ENCODE results near the gene OR4C45.
"Not testable (repeated sequence)": the region's sequence is repeated elsewhere in the genome, so short reads cannot be mapped to it uniquely, and the experiment has no call there.

Gene OR4C45

DNA sequence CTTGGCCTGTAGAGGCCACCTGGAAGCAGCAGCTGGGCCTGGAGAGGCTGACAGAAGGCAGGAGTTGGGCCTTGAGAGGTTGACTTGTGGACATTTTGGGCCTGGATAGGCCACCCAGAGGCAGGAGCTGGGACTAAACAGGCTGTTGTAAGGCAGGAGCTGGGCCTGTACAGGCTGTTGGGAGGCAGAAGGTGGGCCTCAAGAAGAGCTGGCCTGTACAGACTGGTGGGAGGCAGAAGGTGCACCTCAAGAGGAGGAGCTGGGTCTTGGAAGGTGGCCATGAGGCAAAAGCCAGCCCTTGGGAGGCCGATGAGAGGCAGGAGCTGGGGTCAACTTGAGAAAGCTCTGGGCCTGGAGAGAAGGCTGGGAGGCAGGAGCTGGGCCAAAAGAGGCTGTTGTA is 45.3 kb downstream of the OR4C45 start:
- TF ChIP-seq, protein P1, sequence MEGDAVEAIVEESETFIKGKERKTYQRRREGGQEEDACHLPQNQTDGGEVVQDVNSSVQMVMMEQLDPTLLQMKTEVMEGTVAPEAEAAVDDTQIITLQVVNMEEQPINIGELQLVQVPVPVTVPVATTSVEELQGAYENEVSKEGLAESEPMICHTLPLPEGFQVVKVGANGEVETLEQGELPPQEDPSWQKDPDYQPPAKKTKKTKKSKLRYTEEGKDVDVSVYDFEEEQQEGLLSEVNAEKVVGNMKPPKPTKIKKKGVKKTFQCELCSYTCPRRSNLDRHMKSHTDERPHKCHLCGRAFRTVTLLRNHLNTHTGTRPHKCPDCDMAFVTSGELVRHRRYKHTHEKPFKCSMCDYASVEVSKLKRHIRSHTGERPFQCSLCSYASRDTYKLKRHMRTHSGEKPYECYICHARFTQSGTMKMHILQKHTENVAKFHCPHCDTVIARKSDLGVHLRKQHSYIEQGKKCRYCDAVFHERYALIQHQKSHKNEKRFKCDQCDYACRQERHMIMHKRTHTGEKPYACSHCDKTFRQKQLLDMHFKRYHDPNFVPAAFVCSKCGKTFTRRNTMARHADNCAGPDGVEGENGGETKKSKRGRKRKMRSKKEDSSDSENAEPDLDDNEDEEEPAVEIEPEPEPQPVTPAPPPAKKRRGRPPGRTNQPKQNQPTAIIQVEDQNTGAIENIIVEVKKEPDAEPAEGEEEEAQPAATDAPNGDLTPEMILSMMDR (conservative IDR thresholded peaks at IDR 0.05; ENCODE audit: low read length) = no peak
- H3K4me3 ChIP-seq (ENCODE audit: low read length) = no peak overlapping the region
- DNase-seq (ENCODE audit: low read depth) = no peak

DNA sequence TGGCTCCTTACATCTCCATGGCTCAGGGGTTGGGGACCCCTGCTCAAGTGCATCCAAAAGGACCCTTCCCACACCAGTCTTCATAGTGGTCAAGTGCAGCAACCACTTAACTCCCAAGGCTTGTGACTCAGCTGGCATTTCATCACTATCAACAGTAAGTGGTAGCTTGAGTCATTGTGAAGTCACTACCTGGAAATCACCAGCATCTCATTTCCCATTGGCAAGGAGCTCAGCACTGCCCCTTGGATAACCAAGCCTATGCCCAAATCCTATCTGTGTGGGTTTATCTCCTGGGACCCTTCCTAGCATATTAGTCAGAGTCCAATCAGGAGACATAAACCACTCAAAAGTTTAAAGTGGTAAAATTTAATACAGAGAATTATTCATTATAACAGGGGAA is 46.3 kb downstream of the OR4C45 start:
- peak; percentile 0 for DNase-seq (ENCODE audit: low read depth)
- not testable (repeated sequence) for H3K4me3 ChIP-seq (ENCODE audit: low read length)

DNA sequence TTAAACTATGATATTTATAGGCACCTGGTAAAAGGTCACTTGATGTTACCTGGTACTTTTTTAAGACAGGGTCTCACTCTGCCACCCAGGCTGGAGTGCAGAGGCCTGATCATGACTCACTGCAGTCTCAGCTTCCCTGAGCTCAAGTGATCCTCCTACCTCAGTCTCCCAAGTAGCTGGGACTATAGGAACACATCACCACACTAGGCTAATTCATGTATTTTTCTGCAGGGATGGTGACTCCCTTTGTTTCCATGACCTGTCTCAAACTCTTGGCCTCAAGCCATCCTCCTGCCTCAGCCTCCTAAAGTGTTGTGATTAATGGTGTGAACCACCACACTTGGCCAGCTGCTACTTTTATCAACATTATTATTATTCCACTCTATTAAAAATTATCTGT is 47.6 kb downstream of the OR4C45 start:
- no peak for DNase-seq (ENCODE audit: low read depth)
- TF ChIP-seq, protein P1 (conservative IDR thresholded peaks at IDR 0.05; ENCODE audit: low read length) = no peak
- no peak overlapping the region for H3K4me3 ChIP-seq (ENCODE audit: low read length)
